WERI-Rb-1 (cell line): ENCODE measurements around the gene KLHL26.
A peak's percentile ranks its signal among the peaks of the same experiment; 100 is the strongest.

Experiments
- DNase-seq: peaks from one replicate; pipeline ENCODE4 v3.0.0-alpha.2; 2020
- H3K27ac ChIP-seq: fragments of 250-450 bp; sonication (Bioruptor Pico); 2 replicates; pipeline ENCODE4 v1.5.1; 2020; ENCODE audit warnings: mild to moderate bottlenecking, moderate library complexity
- H3K27me3 ChIP-seq: fragments of 250-450 bp; sonication (Bioruptor Pico); 2 replicates; pipeline ENCODE4 v1.5.1; 2021; ENCODE audit warnings: mild to moderate bottlenecking, low read depth, moderate library complexity; ENCODE audit not compliant: insufficient read depth, severe bottlenecking
- H3K36me3 ChIP-seq: fragments of 250-450 bp; sonication (Bioruptor Pico); 2 replicates; pipeline ENCODE4 v1.5.1; 2020; ENCODE audit warnings: mild to moderate bottlenecking, moderate library complexity
- H3K4me3 ChIP-seq: 2 replicates; pipeline ENCODE4 v1.5.1; 2011; ENCODE audit warnings: low read depth, mild to moderate bottlenecking, control low read depth, low read length
- H3K9me3 ChIP-seq: fragments of 250-450 bp; sonication (Bioruptor Pico); 2 replicates; pipeline ENCODE4 v1.5.1; 2021; ENCODE audit warnings: mild to moderate bottlenecking, moderate library complexity; ENCODE audit not compliant: severe bottlenecking
- TF ChIP-seq, protein P1 (sequence below): IDR thresholded peaks from 2 replicates; pipeline ENCODE4 v1.5.1; 2011; ENCODE audit warnings: low read depth, mild to moderate bottlenecking, control low read depth, inconsistent platforms, low read length

KLHL26 gene

DNA sequence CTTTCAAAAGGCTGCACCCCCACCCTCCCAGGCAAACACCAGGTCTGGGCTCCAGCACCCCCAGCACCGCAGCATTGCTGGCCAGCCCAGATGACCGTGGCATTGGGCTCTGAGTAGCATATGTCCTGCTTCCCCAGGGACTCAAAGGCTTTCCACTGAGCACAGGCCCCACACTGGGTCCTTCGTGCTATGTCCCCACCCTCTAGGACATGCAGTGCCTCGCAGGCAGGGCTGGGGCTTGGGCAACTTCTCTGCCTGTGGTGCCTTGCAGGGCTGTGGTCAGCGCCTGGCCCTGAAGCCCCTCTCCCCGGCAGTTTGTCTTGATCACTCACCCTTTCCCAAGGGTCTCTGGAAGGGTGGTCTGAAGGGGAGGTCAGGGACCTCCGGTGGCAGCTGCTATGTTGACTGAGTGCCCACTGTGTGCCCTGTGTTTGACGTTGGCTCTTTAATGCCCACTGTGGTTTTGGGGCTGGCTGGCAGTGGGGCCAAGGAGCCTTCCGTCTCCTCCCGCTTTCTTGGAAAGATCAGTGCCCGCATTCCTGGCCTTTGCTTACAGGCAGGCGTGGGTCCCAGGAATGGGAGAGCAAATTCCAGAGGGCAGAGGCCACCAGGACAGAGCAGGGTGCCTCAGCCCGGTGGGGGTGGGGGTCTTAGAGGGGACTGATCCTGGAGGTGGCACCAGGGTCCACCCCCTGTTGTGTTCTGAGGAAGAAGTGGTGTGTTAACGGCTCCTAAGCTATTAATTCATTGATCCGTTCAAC is 26.3 kb downstream of the KLHL26 start:
- no peak for DNase-seq
- Histone ChIP-seq H3K27ac (peak overlapping the region; percentile 52), H3K36me3 (peaks cover 16% of the 10 kb centered on the region), H3K27me3 (no peaks in the 10 kb centered on the region), H3K9me3 (peaks cover 3% of the 10 kb centered on the region), H3K4me3 (no peak overlapping the region)
- TF ChIP-seq, protein P1, sequence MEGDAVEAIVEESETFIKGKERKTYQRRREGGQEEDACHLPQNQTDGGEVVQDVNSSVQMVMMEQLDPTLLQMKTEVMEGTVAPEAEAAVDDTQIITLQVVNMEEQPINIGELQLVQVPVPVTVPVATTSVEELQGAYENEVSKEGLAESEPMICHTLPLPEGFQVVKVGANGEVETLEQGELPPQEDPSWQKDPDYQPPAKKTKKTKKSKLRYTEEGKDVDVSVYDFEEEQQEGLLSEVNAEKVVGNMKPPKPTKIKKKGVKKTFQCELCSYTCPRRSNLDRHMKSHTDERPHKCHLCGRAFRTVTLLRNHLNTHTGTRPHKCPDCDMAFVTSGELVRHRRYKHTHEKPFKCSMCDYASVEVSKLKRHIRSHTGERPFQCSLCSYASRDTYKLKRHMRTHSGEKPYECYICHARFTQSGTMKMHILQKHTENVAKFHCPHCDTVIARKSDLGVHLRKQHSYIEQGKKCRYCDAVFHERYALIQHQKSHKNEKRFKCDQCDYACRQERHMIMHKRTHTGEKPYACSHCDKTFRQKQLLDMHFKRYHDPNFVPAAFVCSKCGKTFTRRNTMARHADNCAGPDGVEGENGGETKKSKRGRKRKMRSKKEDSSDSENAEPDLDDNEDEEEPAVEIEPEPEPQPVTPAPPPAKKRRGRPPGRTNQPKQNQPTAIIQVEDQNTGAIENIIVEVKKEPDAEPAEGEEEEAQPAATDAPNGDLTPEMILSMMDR = no peak

DNA sequence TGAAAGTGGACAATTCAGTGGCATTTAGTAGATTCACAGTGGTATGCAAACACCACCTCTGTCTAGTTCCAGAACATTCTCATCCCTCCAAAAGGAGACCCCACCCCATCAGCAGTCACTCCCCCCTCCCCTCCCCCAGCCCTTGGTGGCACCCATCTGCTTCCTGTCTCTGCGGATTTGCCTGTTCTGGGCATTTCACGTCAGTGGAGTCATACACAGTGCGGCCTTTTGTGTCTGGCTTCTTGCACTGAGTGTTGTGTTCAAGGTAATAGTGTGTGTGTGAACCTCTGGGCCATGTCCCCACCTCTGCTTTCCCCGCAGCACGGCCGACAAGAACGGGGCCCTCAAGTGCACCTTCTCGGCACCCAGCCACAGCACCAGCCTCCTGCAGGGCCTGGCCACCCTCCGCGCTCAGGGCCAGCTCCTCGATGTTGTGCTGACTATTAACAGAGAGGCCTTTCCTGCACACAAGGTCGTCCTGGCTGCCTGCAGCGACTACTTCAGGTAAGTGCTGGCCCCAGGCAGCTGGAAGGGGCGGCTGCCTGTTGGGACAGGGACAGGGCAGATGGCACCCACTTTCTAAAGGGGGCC is 27.2 kb downstream of the KLHL26 start:
- TF ChIP-seq, protein P1 = no peak
- no peaks in the 10 kb centered on the region for H3K27me3 ChIP-seq
- DNase-seq = peak; percentile 50
- H3K9me3 ChIP-seq = peaks cover 3% of the 10 kb centered on the region
- H3K4me3 ChIP-seq = no peak overlapping the region; the same call in 1 of the 2 replicates
- H3K27ac ChIP-seq = peak overlapping the region; percentile 74
- H3K36me3 ChIP-seq = peaks cover 25% of the 10 kb centered on the region

DNA sequence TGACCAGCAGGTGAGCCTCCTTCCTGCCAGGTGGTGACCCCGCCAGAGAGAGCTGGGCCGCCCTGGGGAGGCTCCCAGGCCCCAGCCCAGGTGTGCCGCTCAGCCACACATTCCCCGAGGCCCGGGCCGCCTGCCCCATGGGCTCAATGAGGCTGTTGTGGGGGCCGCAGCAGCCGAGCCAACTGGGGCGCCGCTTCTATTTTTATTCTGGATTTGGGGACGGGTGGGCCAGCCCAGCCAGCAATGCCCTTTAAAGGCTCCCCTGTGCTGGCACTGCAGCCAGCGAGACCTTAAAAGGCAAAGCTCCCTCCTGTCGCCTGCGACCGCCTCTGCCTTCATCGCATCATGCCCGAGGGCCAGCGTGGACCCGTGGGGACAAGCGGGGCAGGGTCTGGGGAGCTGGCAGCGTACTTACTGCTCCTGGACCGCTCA is 29.0 kb downstream of the KLHL26 start:
- no peak for DNase-seq
- Histone ChIP-seq H3K36me3 (peaks cover 37% of the 10 kb centered on the region), H3K9me3 (peaks cover 3% of the 10 kb centered on the region), H3K4me3 (no peak overlapping the region), H3K27ac (no peak overlapping the region), H3K27me3 (no peaks in the 10 kb centered on the region)
- TF ChIP-seq, protein P1 = no peak

DNA sequence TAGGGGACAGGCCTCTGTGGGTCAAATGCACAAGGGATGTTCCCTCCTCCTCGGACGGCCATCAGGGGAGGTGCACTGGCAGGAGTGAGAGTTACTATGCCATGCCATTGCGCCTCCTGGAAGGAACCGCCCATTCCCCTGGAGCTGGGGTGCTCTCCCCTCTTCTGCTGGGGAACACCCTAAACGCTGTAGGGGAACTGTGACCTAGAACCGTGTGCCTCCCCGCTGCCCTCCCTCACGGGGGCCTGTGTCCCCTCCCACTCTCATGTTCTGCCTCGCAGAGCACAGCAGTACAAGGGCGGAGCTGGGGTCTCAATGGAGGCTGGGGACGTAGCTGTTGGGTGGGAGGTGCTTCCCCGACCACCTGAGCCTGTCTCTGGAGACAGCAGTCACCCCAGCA is 29.5 kb downstream of the KLHL26 start:
- no peak overlapping the region for H3K27ac ChIP-seq
- TF ChIP-seq, protein P1 = no peak

DNA sequence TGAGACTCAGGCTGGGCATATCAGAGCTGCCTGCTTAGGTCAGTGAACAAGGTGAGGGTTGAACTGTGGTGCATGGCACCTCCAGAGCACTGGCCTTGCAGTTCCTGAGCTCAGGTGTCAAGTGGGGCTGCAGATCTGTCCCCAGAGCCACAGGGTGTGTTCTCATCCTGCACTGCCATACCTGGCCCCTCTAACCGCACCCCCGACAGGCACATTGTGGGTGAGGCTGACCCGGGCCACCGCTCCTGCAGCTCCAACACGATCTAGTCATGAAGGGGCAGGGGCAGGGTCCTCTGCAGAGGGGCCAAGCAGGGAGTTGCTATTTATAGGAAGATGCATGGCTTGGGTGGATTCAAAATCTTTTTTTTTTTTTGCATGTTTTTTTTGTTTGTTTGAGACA is 30.0 kb downstream of the KLHL26 start:
- TF ChIP-seq, protein P1 = no peak
- Histone ChIP-seq H3K36me3 (peaks cover 39% of the 10 kb centered on the region), H3K4me3 (no peak overlapping the region), H3K27ac (no peak overlapping the region), H3K27me3 (no peaks in the 10 kb centered on the region), H3K9me3 (peaks cover 1% of the 10 kb centered on the region)
- DNase-seq = no peak

More for the DNA sequence above, 29.5 kb downstream of the KLHL26 start:
- H3K36me3 ChIP-seq = peaks cover 39% of the 10 kb centered on the region
- no peak for DNase-seq
- H3K27me3 ChIP-seq = no peaks in the 10 kb centered on the region
- peaks cover 3% of the 10 kb centered on the region for H3K9me3 ChIP-seq
- no peak overlapping the region for H3K4me3 ChIP-seq
